DND-41 (cell line): Measurements from ENCODE around the gene ZNF892.

Experiments used
- CTCF ChIP-seq: IDR thresholded peaks from 2 replicates; pipeline ENCODE4 v1.5.1; 2012; ENCODE audit warnings: borderline replicate concordance, low read length, moderate library complexity, mild to moderate bottlenecking; ENCODE audit not compliant: poor library complexity, severe bottlenecking; ENCODE audit errors: extremely low read depth
- EZH2 ChIP-seq: IDR thresholded peaks from 3 replicates; pipeline ENCODE4 v1.6.1; 2012; ENCODE audit warnings: borderline replicate concordance, low read depth, mild to moderate bottlenecking, moderate library complexity, low read length, inconsistent platforms; ENCODE audit not compliant: severe bottlenecking

DNA sequence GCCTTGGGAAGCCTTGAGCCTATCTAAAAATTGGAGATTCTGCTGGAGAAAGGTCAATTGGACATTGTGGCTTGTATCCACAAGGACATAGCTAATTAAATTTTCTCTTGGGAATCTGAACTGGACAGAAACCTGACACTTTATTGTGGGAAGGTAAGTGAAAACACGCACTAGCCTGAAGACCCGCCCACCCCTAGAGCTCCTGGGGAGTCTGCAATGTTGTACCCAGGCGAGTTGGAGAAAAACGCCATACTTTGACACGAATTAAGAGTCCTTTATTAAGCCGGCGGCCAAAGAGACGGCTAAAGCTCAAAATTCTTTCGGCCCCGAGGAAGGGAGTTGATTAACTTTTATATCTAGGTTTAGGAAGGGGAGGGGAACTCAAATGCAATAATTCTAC, 1.2 kb upstream of the ZNF892 start:
- no peak for TF ChIP-seq CTCF
- no peak for TF ChIP-seq EZH2
